IPS DF 6.9 (cell line): ENCODE results near the gene GRK5.

Experiments used
- DNase-seq: peaks from one replicate; pipeline ENCODE4 v3.0.0-alpha.2; 2013; ENCODE audit warnings: low read depth, low spot score
- H3K27ac ChIP-seq: one replicate; pipeline ENCODE4 v1.5.1; 2013; ENCODE audit warnings: low read length, control low read depth
- H3K27me3 ChIP-seq: 2 replicates; pipeline ENCODE4 v1.6.1; 2013; ENCODE audit warnings: mild to moderate bottlenecking, low read length; ENCODE audit not compliant: control insufficient read depth, insufficient read depth
- H3K36me3 ChIP-seq: 2 replicates; pipeline ENCODE4 v1.6.1; 2013; ENCODE audit warnings: low read length; ENCODE audit not compliant: control insufficient read depth, insufficient read depth
- H3K4me1 ChIP-seq: 2 replicates; pipeline ENCODE4 v1.6.1; 2013; ENCODE audit warnings: low read length; ENCODE audit not compliant: control insufficient read depth, insufficient read depth
- H3K4me3 ChIP-seq: 2 replicates; pipeline ENCODE4 v1.5.1; 2013; ENCODE audit warnings: mild to moderate bottlenecking, low read length
- H3K9me3 ChIP-seq: 2 replicates; pipeline ENCODE4 v1.6.1; 2013; ENCODE audit warnings: low read length, inconsistent platforms; ENCODE audit not compliant: control insufficient read depth, insufficient read depth
- WGBS: extraction: QIAGEN DNeasy Blood & Tissue Kit; methylation state at CpG from one replicate; pipeline ENCODE4 v1.1.7; 2013; ENCODE audit warnings: mixed read lengths, missing lambda C conversion rate; ENCODE audit not compliant: insufficient read length, insufficient coverage; 5-methylcytosine and 5-hydroxymethylcytosine counted together

GRK5 gene

GRCh38 chr10:119443441-119443840, 236.1 kb downstream of the GRK5 start:
- H3K27me3 ChIP-seq: no peaks in the 10 kb centered on the region
- no CpG with 5 or more reads among the region's 15 CpGs for WGBS
- H3K9me3 ChIP-seq: no peaks in the 10 kb centered on the region; the same call in 1 of the 2 replicates
- H3K4me3 ChIP-seq: no peak overlapping the region
- DNase-seq: no peak
- H3K4me1 ChIP-seq: peaks cover 2% of the 10 kb centered on the region; the same call in 1 of the 2 replicates
- no peak overlapping the region for H3K27ac ChIP-seq
- H3K36me3 ChIP-seq: no peaks in the 10 kb centered on the region

- Histone ChIP-seq H3K4me3 (no peak overlapping the region), H3K4me1 (peaks cover 2% of the 10 kb centered on the region; the same call in 1 of the 2 replicates), H3K9me3 (no peaks in the 10 kb centered on the region; the same call in 1 of the 2 replicates), H3K27me3 (no peaks in the 10 kb centered on the region), H3K36me3 (no peaks in the 10 kb centered on the region), H3K27ac (no peak overlapping the region)
- WGBS: no CpG with 5 or more reads among the region's 12 CpGs
- DNase-seq: no peak
Measured at GRCh38 chr10:119443970-119444660, 236.7 kb downstream of the GRK5 start.

DNA sequence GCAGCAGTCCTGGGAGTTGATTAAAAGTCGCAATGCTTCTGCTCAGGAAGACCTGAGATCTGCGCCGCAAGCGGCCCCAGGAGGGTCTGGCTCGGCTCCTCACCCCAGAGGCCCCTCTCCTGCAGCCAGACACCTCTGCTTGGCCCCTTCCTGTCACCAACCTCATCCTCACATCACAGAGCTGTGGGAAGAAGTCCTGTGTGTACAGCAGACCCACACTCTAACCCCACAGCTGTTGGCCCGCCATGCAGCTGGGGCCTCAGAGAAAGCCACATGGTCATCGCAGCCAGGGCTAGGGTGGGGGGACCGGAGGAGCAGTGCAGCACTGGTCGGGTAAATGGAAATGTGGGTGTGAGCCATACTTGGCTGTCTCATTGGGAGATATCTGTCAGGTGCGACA, 237.5 kb downstream of the GRK5 start:
- H3K9me3 ChIP-seq: no peaks in the 10 kb centered on the region
- H3K4me3 ChIP-seq: no peak overlapping the region
- peaks cover 2% of the 10 kb centered on the region; the same call in 1 of the 2 replicates for H3K4me1 ChIP-seq
- DNase-seq: no peak
- H3K27me3 ChIP-seq: no peaks in the 10 kb centered on the region
- H3K36me3 ChIP-seq: no peaks in the 10 kb centered on the region
- WGBS: no CpG with 5 or more reads among the region's 10 CpGs
- no peak overlapping the region for H3K27ac ChIP-seq

- no CpG with 5 or more reads among the region's 10 CpGs for WGBS
- peak; percentile 70 for DNase-seq
- H3K4me3 ChIP-seq: no peak overlapping the region
- H3K36me3 ChIP-seq: no peaks in the 10 kb centered on the region
- no peaks in the 10 kb centered on the region for H3K27me3 ChIP-seq
- no peak overlapping the region for H3K27ac ChIP-seq
- H3K4me1 ChIP-seq: peaks cover 2% of the 10 kb centered on the region; the same call in 1 of the 2 replicates
- H3K9me3 ChIP-seq: no peaks in the 10 kb centered on the region
Measured at GRCh38 chr10:119445311-119445934, 238.1 kb downstream of the GRK5 start.

DNA sequence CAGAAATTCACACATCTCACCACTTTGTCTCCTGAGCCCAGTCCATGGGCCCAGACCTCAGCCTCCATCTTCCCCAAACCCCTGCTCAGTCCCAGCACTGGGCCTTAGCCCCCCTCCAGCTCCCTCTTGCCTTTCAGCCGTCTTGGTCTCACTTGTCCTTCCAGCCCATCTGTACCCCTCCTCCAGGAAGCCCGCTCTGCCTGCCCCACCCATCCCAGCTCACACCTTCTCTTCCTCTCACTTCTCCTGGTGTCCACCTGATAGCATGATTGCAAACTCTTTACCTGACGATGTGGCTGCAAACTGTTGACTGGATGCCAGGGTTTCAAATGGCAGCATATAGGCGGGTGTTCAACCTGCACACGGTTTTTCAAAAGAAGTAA, 238.6 kb downstream of the GRK5 start:
- no peaks in the 10 kb centered on the region for H3K9me3 ChIP-seq
- WGBS: no CpG with 5 or more reads among the region's 5 CpGs
- no peak for DNase-seq
- no peak overlapping the region for H3K27ac ChIP-seq
- H3K36me3 ChIP-seq: no peaks in the 10 kb centered on the region
- no peaks in the 10 kb centered on the region for H3K27me3 ChIP-seq
- peaks cover 2% of the 10 kb centered on the region; the same call in 1 of the 2 replicates for H3K4me1 ChIP-seq
- H3K4me3 ChIP-seq: no peak overlapping the region

- Histone ChIP-seq H3K9me3 (no peaks in the 10 kb centered on the region), H3K4me1 (peaks cover 2% of the 10 kb centered on the region; the same call in 1 of the 2 replicates), H3K27ac (no peak overlapping the region), H3K36me3 (no peaks in the 10 kb centered on the region), H3K27me3 (no peaks in the 10 kb centered on the region), H3K4me3 (no peak overlapping the region)
- DNase-seq: no peak
- no CpG with 5 or more reads among the region's 21 CpGs for WGBS
Measured at GRCh38 chr10:119446441-119447277, 239.3 kb downstream of the GRK5 start.

GRCh38 chr10:119447421-119447820, 240.1 kb downstream of the GRK5 start:
- H3K36me3 ChIP-seq: no peaks in the 10 kb centered on the region

DNA sequence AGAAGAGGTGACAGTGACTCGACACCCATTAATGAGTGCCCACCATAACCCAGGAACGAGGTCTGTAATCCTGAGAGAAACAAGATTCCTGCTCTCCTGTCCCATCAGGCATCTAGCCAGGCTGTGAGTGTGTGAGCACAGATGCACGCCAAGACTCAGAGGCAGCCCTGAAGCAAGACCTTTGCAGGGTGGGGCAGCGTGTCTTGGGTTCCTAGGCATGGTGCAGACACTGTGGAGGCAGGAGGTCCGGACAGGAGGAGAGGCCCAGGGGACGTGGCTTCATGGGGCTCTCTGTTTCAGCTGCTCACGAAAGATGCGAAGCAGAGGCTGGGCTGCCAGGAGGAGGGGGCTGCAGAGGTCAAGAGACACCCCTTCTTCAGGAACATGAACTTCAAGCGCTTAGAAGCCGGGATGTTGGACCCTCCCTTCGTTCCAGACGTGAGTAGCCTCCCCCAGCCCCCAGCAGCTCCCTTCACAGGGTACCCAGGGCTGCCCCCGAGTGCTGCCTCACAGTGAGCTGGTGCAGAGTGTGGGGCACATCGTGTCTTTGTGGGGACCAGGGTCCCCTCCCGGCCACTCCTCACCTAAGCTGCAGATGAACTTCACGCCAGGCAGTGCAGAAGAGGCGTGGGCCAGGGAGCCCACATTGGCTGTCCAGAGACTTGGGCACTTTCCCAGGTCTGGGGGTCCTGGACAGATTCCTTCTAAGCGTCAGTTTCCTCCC, 240.6 kb downstream of the GRK5 start:
- Histone ChIP-seq H3K36me3 (no peaks in the 10 kb centered on the region), H3K27ac (no peak overlapping the region), H3K4me1 (no peaks in the 10 kb centered on the region; the same call in 1 of the 2 replicates), H3K27me3 (no peaks in the 10 kb centered on the region), H3K4me3 (no peak overlapping the region), H3K9me3 (no peaks in the 10 kb centered on the region)
- no CpG with 5 or more reads among the region's 18 CpGs for WGBS
- DNase-seq: no peak

More at GRCh38 chr10:119447421-119447820, 240.1 kb downstream of the GRK5 start:
- no peaks in the 10 kb centered on the region for H3K9me3 ChIP-seq
- H3K4me1 ChIP-seq: peaks cover 2% of the 10 kb centered on the region; the same call in 1 of the 2 replicates
- no peak overlapping the region for H3K4me3 ChIP-seq
- DNase-seq: no peak
- WGBS: no CpG with 5 or more reads among the region's 7 CpGs
- H3K27me3 ChIP-seq: no peaks in the 10 kb centered on the region
- H3K27ac ChIP-seq: no peak overlapping the region

DNA sequence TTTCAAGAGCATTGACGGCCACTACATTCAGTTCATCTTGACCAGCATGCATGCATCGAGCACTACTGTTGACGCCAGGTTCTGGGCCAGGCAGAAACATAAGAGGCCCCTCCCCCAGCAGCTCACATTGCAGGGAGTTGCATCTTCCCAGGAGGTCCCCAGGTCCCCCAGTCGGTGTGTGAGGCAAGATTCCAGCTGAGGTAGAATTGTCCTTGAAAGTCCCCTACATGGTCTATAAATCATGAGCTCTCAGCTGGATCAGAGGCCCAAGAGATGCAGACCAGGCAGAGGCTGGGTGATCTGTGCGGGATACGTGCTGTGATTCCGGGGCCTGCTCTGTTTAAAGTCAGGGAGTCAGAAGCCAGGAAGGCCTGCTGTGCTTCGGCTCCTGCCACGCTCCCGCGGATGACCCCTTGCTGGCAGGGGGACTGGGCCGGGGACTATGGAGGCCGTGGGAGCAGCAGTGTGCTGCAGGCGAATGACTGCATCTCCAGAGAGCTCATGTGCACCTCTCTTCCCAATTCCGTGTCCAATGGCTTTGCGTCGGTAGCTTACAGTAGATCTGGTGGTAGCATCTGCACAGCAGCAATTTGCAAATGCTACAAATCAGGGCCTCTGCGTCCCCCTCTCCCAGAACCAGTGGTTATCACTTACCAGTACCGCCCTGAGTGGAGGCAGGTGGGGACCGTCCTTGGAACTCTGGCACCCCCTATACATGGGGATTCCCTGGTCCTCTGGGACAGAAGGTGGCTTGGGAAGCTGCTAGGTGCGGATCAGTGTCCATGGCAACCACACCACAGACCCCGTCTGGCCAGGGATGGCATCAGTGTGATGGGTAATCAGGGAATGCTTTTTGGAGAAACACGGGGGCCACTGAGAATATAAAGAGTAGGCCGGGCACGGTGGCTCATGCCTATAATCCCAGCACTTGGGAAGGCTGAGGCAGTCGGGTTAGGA, 241.5 kb downstream of the GRK5 start:
- no peak overlapping the region for H3K27ac ChIP-seq
- no peaks in the 10 kb centered on the region for H3K27me3 ChIP-seq
- H3K4me3 ChIP-seq: no peak overlapping the region
- no peaks in the 10 kb centered on the region for H3K9me3 ChIP-seq
- H3K4me1 ChIP-seq: no peaks in the 10 kb centered on the region; the same call in 1 of the 2 replicates
- H3K36me3 ChIP-seq: no peaks in the 10 kb centered on the region
- no peak for DNase-seq
- no CpG with 5 or more reads among the region's 26 CpGs for WGBS
